SKM-1 treated with dmso at 0.1 percent for 144 hours (cell line): ENCODE measurements around the gene HAUS6.
A peak's percentile ranks its signal among the peaks of the same experiment; 100 is the strongest.
"Not testable (repeated sequence)": the region's sequence is repeated elsewhere in the genome, so short reads cannot be mapped to it uniquely, and the experiment has no call there.

Experiments used
- DNase-seq: peaks from one replicate; lab custom pipeline; 2025; ENCODE audit not compliant: unreplicated experiment; lab: John Stamatoyannopoulos, UW

HAUS6 gene, protein sequence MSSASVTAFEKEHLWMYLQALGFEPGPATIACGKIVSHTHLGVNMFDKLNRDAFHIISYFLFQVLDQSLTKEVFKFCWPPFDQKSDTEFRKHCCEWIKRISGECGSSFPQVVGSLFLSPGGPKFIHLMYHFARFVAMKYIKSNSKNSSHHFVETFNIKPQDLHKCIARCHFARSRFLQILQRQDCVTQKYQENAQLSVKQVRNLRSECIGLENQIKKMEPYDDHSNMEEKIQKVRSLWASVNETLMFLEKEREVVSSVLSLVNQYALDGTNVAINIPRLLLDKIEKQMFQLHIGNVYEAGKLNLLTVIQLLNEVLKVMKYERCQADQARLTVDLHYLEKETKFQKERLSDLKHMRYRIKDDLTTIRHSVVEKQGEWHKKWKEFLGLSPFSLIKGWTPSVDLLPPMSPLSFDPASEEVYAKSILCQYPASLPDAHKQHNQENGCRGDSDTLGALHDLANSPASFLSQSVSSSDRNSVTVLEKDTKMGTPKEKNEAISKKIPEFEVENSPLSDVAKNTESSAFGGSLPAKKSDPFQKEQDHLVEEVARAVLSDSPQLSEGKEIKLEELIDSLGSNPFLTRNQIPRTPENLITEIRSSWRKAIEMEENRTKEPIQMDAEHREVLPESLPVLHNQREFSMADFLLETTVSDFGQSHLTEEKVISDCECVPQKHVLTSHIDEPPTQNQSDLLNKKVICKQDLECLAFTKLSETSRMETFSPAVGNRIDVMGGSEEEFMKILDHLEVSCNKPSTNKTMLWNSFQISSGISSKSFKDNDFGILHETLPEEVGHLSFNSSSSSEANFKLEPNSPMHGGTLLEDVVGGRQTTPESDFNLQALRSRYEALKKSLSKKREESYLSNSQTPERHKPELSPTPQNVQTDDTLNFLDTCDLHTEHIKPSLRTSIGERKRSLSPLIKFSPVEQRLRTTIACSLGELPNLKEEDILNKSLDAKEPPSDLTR

DNA sequence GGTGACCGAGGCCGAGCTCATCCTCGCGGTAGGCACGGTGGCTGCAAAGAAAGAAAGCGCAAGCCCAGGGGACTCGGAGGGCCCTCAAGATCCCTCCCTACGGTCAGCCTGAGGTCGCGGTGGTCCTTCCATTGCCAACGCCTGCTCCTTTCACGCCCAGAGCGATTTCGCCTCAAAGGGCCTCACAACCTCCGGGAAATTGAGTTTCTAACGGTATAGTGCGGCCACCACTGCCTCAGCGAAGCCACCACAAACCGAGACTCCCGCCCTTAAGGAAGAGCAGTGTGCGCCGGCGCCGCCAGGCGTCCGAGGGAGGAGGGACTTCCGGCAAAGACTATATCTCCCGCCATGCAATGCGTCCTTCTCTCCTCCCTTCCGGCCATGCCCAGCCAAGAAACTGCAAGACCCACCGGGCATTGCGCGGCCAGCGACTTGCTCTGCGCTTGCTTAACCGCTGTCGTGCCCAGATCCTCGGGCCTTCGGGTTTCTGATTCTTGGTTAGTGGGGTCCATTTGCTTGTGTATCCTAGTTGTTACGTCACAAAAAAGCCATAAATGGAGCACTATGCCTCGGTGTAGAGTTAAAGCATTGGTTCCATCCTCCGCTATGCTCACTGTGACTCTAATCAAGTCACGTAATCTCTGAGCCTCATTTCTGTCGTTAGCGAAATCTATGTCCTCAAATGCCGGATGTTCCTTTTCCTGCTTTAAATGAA is at the start of gene HAUS6:
Gene HAUS6, minus strand, starts transcription at position 274 of the 715 bp plus-strand sequence. Its CDS starts 253 bp downstream, at position 21.
- DNase-seq = peak; percentile 97

DNA sequence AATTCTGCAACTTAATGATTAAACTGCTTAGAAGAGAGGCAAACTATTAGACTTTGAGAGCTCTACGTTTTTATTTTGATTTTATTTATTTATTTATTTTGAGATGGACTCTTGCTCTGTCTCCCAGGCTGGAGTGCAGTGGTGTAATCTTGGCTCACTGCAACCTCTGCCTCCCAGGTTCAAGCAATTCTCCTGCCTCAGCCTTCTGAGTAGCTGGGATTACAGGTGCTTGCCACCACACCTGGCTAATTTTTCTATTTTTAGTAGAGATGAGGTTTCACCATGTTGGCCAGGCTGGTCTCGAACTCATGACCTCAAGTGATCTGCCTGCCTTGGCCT is 49.4 kb upstream of the HAUS6 start:
- not testable (repeated sequence) for DNase-seq

DNA sequence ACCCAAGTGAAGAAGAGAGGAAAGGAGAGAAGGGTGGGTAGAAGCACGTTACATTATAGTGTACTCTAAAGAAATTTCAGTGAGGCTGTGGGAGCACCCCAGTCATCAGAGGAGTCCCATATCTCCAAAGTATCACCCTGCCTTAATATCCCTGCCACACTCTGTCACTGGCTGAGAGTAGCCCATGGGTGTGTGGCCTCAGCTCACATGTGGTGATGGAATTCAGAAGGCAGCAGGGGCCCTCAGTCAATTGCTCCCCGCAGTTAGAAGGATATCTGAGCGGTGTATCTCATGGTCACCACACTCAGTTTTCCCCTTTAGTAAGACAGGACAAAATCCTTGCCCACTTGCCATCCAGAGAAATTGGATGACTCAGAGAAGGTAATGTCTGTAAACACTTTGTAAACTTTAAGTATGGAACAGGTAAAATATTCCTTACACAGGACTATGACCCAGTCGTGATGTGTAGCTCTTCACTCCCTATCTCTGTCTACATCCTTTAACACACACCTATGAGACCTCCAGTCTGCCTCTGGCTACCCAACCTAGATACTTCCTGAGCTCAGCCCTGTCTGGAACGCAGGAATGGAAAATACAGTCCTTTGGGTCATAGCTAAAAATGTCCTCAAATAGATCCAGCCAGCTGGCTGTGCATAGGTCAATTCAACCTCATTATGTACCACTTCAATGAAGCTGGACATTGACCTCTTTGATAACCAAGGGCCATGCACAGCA is 48.9 kb upstream of the HAUS6 start:
- no peak for DNase-seq

DNA sequence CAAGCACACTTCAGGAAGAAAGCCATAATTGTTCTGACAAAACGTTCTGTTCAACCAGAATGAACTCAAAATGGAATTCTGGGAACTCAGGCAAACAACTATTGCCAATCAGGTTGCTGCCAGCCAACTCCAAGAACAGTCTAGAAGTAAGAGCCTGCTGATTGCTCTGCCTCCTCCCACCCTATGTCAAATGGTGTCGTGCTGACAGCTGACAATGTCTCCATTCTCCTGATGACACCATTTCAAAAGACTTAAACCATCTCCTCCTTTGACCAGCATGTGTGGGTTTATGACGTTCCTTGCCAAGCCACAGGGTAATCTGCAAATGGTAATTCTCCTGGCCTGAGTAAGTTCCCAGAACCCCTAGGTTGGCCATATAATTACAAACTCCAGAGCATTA is 46.5 kb upstream of the HAUS6 start:
- DNase-seq = no peak

DNA sequence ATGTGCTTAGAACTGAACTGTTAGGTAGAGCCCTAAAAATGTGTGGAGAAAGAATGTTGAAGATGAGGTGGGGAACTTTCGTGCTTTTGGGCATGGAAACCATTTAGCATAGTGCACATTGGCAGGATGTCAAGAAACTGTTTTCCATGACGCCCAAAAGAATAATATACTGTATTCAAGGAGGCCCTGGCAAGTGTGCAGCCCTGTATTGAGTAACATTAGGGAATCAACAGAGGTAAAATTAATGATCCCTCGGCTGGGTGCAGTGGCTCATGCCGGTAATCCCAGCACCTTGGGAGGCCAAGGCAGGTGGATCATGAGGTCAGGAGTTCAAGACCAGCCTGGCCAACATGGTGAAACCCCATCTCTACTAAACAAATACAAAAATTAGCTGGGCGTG is 45.5 kb upstream of the HAUS6 start:
- DNase-seq = no peak

DNA sequence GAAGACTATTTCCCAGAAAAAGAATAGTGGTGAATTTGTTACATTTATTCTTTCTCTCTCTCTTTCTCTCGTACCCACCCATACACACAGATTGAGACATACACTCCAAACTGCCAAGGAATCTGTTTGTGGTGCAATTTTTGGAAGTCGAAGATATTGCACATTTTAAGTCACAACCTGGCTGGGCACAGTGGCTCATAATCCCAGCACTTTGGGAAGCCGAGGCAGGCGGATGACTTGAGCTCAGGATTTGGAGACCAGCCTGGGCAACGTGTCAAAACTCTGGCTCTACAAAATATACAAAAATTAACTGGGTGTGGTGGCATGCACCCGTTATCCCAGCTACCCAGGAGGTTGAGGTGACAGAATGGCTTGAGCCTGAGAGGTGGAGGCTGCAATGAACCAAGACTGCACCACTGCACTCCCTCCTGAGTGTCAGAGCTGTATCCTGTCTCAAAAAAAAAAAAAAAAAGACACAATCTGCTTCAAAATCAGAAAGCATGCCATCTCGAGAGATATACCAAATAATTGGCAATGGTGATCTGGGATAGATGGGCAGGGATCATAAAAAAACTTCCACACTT is 43.8 kb upstream of the HAUS6 start:
- no peak for DNase-seq

DNA sequence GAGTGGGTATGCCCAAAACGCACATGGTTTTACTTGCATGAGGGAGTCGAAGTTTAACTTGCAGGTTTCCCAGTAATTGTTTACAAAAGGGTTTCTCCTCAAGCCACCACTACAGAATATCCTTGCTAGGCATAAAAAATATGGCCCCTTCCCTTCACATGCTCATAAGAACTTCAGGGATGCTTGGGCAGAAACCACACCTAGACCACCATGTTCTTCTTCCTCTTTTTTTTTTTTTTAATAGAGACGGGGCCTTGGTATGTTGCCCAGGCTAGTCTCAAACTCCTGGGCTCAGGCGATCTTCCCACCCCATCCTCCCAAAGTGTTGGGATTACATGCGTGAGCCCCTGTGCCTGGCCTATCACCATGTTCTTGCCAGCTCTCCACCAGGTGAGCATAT is 43.2 kb upstream of the HAUS6 start:
- no peak for DNase-seq

DNA sequence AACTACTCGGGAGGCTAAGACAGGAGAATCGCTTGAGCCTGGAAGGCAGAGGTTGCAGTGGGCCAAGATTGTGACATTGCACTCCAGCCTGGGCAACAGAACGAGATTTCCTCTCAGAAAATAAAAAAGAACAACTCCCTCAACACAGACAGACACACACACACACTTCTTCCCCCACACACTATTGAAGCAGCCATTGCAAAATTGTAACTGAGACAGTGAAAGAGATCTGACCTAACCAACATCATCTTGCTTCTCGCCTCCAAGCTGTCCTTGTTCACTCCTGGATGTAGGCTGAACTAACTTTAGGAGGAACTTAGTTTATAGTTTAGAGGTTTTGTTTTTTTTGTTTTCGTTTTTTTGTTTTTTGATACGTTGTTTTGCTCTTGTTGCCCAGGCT is 37.6 kb upstream of the HAUS6 start:
- DNase-seq = peak; percentile 20

DNA sequence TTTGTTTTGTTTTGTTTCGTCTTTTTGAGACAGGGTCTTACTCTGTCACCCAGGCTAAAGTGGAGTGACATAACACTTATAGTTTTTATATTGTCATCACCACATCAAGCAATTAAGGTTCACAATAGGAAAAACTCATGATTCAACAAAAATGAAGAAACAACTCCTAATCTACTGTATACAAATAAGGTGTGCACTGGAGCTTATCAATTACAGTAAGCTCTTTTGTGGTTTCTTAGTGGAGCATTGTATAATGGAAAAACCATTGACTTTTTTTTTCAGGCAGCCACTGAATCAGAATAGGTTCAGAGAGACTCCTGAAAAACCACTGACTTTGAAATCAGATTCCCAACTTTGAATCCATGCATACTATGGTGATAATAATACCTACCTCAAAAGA is 35.4 kb upstream of the HAUS6 start:
- no peak for DNase-seq

DNA sequence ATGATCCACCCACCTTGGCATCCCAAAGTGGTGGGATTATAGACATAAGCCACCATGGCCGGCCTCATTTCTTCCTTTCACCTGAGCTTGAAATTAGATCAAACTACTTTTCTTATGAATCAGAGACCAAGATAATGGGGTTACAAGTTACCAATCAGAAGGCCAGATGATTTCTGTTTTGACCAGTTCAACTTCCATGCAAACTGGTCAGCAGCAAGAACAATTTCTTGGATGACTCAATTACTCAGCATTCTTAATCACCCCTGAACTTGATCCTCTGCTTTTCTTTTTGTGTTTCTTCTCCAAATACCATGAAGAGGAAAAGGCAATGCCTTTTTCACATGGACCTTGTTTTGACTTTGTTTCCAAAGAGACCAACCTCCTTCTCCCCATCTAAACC is 34.6 kb upstream of the HAUS6 start:
- no peak for DNase-seq

DNA sequence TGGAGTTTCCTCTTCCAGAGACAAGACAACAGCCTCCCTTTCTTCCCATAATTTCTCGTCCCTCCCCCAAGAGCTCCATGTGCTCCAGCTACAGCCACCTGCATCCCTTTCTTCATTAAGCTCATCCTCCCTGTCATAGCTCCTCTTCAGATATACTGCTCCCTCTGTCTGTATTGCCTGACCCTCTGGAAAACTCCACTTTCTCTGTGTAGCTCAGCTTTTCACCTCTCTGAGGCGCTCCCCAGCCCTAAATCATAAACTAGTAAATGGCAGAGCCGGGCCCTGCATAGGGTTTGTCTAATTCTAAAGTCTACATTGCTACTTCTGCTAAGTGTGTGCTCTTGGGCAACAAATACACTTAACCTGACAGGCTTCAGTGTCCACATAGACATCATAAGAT is 33.4 kb upstream of the HAUS6 start:
- DNase-seq = no peak

DNA sequence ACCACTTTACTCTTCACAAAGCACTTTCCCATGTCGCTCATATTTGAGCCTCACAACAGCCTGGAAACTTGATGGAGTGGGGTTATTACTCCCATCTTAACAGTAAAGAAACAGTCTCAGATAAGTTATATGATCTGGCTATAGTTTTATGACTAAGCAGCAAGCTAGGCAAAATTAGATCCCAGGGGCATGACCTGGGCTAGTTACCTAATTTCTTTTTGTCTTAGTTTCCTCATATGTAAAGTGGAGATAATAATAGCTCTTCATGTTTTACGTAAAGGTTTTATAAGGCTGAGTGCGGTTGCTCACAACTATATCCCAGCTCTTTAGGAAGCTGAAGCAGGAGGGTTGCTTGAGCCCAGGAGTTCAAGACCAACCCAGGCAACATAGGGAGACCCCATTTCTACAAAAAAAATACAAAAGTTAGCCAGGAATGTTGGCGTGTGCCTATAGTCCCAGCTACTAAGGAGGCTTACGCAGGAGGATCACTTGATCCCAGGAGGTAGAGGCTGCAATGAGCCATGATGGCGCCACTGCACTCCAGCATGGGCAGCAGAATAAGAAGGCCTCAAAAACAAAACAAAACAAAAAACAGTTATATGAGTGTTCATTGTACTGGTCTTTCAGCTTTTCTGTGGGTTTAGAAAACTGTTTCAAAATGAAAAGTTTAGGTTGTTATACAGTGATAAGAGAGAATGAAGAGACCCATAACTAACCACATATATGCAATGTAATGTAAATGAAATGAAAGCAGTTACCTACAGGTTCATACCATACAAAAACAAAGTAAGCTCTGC is 31.0 kb upstream of the HAUS6 start:
- no peak for DNase-seq

DNA sequence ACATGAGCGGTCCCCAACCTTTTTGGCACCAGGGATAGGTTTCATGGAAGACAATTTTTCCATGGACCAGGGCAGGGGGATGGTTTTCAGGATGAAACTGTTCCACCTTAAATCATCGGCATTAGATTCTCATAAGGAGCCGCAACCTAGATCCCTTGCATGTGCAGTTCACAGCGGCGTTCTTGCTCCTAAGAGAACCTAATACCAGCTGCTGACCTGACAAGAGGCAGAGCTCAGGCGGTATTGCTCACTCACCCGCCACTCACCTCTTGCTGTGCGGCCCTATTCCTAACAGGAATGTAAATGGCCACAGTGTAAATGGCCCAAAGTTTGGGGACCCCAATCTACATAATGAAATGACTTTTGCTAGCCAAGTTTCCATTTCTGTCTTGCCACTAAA is 27.7 kb upstream of the HAUS6 start:
- no peak for DNase-seq

DNA sequence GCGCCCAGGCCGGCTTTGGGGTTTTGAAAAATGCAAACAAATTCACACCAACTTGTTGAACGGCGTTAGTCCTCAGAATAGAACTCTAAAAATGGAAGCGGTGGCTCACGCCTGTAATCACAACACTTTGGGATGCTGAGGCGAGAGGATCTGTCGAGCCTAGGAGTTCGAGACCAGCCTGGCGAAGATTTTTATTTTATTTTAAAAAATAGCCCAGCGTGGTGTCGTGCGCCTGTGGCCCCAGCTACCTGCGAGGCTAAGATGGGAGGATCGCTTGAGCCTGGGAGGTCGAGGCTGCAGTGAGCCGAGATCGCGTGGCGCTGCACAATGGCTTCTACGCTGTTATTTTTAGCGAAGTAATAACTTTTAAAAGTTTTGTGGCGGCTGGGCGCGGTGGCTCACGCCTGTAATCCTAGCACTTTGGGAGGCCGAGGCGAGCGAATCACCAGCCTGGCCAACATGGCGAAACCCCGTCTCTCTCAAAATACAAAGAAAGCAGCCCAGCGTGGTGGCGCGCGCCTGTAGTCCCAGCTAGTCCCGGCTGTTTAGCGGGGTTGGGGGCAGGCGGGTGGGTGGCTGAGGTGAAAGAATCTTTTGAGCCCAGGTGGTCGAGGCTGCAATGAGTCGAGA is 25.3 kb upstream of the HAUS6 start:
- DNase-seq = no peak

DNA sequence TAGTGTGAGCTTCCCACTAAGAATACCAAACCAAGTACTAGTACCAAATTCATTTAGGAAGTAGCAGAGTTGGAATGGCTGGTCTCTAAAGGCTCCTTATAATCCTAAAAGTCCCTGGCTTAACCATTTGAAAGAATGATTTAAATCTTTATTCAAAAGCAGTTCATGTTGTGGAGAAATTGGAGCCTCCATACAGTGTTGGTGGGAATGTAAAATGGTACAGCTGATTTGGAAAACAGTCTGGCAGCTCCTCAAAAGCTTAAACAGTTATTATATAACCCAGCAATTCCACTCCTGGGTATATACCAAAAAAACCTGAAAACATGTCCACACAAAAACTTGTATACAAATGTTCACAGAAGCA is 21.7 kb upstream of the HAUS6 start:
- no peak for DNase-seq

DNA sequence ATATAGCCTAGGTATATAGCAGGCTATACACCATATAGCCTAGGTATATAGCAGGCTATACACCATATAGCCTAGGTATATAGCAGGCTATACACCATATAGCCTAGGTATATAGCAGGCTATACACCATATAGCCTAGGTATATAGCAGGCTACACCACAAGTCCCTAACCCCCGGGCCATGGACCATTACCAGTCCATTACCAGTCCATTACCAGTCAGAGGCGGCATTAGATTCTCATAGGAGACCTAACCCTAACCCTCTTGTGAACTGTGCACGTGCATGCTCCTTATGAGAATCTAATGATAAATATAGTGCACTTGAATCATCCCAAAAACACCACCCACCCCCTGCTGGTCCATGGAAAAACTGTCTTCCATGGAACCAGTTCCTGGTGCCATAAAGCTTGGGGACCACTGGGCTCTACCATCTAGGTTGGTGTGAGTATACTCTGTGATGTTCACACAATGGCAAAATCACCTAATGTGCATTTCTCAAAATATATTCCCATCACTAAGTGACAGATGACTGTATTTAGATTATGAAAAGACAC is 19.9 kb upstream of the HAUS6 start:
- no peak for DNase-seq

DNA sequence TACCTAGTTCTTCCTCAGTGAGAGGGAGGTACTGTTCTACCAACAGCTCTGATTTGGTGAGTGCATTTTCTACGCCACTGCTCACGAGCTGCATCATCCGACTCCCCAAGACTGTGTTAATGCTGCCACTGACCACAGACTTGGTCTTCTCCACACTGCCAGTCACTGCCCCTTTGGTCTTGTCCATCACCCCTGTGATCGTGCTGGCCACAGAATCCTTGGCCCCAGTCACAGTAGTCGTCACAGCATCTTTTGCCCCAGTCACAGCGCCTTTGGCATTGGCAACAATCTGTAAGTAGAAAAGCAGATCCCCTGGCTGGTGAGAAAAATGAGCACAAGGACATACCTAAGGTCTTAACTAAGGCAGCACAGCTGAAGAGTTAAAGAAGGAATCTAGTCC is 18.2 kb upstream of the HAUS6 start:
- DNase-seq = no peak

DNA sequence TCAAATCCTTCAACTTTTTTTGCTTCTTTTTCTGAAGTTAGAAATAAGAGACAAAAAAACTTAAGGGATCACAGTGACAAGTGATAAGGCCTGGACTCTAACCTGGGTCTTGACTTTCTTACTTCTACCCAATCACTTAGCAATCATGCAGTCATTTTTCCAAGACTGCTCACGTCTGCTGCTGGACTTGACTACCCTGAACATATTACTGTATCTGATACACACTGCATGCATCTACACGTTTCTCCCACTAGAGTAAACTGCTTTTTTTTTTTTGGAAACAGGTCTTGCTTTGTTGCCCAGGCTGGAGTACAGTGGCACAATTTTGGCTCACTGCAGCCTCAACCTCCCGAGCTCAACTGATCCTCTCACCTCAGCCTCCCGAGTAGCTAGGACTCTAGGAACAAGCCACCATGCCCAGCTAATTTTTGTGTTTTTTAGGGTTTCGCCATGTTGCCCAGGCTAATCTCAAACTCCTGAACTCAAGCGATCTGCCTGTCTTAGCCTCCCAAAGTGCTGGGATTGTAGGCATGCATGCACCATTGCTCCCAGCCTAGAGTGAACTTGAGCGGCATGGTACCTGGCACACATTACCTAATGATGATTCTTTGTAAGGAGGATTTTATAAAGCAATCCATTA is 17.2 kb upstream of the HAUS6 start:
- no peak for DNase-seq

DNA sequence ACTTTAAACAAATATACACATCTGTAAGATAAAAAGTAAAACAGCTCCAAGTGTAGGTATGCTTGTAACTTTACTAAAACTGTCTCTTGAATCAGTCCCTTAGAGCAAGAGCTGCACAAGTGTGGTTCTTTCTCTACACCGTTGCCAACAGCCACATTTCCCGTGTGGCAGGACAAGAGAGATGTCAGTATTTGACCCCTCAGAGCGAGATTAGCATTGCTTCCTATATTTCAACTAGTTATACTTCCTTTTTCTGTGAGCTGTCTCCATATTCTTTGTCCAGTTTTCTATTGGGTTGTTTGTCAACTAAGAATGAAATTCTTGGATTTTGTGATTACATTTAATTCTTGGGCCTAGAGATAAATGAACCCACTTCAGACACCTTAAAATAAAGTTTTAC is 16.5 kb upstream of the HAUS6 start:
- DNase-seq = peak; percentile 68
